IPS-20b (cell line): ENCODE data around the gene GALK1.
"Not testable (repeated sequence)": the region's sequence is repeated elsewhere in the genome, so short reads cannot be mapped to it uniquely, and the experiment has no call there.

Experiments used
- H3K27ac ChIP-seq: one replicate; pipeline ENCODE4 v1.5.1; 2013; ENCODE audit warnings: low read length
- H3K27me3 ChIP-seq: 2 replicates; pipeline ENCODE4 v1.6.1; 2013; ENCODE audit warnings: mild to moderate bottlenecking, low read length, inconsistent platforms; ENCODE audit not compliant: insufficient read depth
- H3K36me3 ChIP-seq: 2 replicates; pipeline ENCODE4 v1.6.1; 2013; ENCODE audit warnings: low read depth, mild to moderate bottlenecking, inconsistent platforms, low read length, moderate library complexity; ENCODE audit not compliant: insufficient read depth
- H3K4me1 ChIP-seq: 2 replicates; pipeline ENCODE4 v1.6.1; 2013; ENCODE audit warnings: mild to moderate bottlenecking, control low read depth, inconsistent platforms, low read length, moderate library complexity; ENCODE audit not compliant: insufficient read depth
- H3K4me3 ChIP-seq: 2 replicates; pipeline ENCODE4 v1.5.1; 2013; ENCODE audit warnings: mild to moderate bottlenecking, low read length, inconsistent platforms
- H3K9ac ChIP-seq: 2 replicates; pipeline ENCODE4 v1.6.1; 2013; ENCODE audit warnings: low read depth, mild to moderate bottlenecking, inconsistent platforms, low read length, moderate library complexity
- H3K9me3 ChIP-seq: 2 replicates; pipeline ENCODE4 v1.6.1; 2013; ENCODE audit warnings: mild to moderate bottlenecking, low read depth, low read length, inconsistent platforms; ENCODE audit not compliant: insufficient read depth

GALK1 gene

DNA sequence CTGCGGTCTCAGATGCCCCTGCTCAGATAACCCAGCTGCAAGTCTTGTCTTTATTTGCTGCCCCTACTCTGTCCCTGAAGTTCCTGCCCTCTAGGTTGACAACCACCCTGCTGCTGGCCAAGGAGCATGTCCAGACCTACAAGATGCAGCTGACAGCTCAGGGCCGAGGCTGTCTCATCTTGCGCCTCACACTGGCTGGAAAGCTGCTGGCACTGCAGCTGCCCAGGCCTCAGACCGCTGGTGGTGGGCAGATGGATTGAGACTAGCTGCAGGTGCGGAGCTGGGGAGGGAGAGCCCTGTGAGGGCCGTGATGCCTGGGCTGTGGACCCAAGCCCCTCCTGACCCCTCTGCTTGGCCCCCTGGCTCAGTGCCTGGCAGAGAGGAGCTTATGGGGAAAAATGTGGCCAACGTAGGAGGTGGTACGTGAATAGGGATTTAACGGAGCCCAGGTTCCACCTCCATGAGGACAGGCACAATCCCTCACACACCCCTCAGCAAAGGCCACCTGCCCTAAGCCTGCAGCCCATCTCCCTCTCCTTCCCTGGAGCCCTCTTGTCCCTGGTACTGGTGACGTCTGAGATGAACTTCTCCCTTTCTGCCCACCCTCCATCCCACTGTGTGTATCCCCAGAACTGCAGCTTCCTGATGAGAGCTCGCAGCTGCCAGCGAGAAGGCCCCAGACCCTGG lies 8.3 kb upstream of the GALK1 start:
- peaks cover 23% of the 10 kb centered on the region for H3K36me3 ChIP-seq
- no peaks in the 10 kb centered on the region for H3K4me1 ChIP-seq
- no peak overlapping the region for H3K9ac ChIP-seq
- no peak overlapping the region for H3K27ac ChIP-seq
- no peak overlapping the region for H3K4me3 ChIP-seq
- no peaks in the 10 kb centered on the region for H3K27me3 ChIP-seq
- no peaks in the 10 kb centered on the region for H3K9me3 ChIP-seq

DNA sequence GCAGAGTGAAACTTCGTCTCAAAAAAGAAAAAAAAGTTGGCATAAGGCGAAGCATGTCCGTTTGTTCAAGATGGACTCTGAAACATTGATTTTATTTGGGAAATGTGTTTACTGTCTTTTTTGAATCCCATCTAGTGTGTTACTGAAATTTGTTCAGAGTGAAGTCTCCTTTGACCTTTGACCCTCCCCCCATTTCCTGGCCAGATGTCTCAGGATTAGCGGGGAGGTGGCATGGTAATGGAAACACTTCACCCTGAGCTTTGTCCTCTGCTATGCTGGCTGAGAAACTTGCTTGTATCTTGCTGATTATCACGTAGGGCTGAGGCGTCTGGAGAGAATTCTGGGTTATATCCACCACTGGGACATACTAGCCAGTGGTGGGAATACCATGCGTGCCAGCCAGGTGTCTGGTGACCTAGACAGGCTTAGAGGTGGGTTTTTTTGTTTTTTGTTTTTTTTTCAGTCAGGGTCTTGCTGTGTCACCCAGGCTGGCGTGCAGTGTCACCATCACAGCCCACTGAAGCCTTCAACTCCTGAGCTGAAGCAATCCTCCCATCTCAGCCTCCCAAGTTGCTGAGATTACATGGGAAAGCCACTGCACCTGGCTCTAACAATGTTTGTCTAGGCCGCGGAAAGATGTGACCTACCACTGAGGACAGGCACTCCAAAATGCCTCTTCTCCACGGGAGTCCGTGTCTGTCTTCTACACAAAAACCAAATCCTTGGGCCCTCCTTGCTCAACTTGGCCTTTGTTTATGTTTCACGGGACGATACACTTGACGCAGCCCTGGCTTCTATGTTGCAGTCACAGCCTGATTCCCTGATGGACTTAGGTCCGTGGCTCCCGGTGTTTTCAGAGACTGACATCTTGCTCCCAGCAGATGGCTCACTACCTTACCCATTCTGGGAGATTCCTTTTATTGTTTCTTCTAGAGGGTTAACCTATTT lies 6.6 kb upstream of the GALK1 start:
- Histone ChIP-seq H3K36me3 (peaks cover 6% of the 10 kb centered on the region), H3K27me3 (no peaks in the 10 kb centered on the region), H3K9ac (no peak overlapping the region), H3K27ac (no peak overlapping the region), H3K9me3 (no peaks in the 10 kb centered on the region), H3K4me1 (no peaks in the 10 kb centered on the region), H3K4me3 (no peak overlapping the region)

DNA sequence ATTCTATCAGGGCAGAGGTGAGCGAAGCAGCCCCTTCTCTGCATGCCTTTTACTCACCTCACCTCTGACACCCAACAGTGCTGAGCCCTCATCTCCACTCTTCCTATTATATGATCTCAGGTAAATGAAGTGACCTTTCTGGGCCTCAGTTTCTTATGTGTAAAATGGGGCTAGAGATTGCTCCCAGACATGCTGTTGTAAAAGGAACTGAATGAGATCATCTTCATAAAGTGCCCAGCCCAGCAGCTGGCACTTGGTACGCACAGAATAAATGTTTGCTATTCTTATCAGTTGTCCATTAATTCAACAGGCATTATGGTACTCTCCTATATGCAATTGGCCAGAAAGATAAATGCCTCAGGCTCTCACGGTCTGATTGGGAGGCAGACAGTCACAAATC lies 4.5 kb upstream of the GALK1 start:
- H3K4me3 ChIP-seq = no peak overlapping the region
- no peaks in the 10 kb centered on the region for H3K9me3 ChIP-seq
- H3K9ac ChIP-seq = no peak overlapping the region
- H3K27ac ChIP-seq = no peak overlapping the region
- H3K36me3 ChIP-seq = no peaks in the 10 kb centered on the region
- no peaks in the 10 kb centered on the region for H3K4me1 ChIP-seq
- no peaks in the 10 kb centered on the region for H3K27me3 ChIP-seq

DNA sequence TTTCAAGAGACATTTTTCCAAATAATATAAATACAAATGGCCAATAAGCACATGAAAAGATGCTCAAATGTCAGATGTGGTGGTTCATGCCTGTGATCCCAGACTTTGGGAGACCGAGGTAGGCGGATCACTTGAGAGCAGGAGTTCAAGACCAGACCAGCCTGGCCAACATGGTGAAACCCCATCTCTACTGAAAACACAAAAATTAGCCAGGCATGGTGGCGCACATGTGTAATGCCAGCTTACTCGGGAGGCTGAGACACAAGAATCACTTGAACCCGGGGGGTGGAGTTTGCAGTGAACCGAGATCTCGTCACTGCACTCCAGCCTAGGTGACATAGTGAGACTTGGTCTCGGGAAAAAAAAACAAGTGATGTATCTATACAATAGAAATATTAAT lies 2.9 kb upstream of the GALK1 start:
- H3K36me3 ChIP-seq = no peaks in the 10 kb centered on the region
- H3K9me3 ChIP-seq = no peaks in the 10 kb centered on the region
- H3K4me1 ChIP-seq = peaks cover 6% of the 10 kb centered on the region; the same call in 1 of the 2 replicates
- no peak overlapping the region for H3K9ac ChIP-seq
- peaks cover 5% of the 10 kb centered on the region; the same call in 1 of the 2 replicates for H3K27me3 ChIP-seq
- H3K27ac ChIP-seq = no peak overlapping the region
- no peak overlapping the region for H3K4me3 ChIP-seq

DNA sequence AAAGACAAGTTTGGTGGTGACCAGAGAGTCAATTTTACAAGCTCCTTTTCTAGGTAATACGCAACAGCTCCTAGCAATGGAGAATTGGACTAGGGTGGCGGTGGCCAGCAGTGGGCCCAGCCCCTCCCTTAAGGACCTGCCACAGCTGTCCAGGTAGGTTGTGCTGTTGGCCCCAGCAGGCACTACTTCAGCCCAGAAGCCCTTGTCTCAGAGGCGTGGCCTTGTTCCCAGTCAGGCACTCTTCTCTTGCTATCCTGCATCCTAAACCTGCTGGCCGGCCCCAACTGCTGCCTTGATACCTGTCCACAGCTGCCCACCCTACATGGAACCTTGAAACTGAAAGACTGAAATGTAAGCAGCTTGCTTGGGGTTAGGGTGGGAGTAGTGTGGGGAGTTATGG lies 989 bp upstream of the GALK1 start:
- H3K4me1 ChIP-seq = peaks cover 6% of the 10 kb centered on the region; the same call in 1 of the 2 replicates
- H3K27me3 ChIP-seq = peaks cover 5% of the 10 kb centered on the region; the same call in 1 of the 2 replicates
- H3K9ac ChIP-seq = no peak overlapping the region
- H3K36me3 ChIP-seq = no peaks in the 10 kb centered on the region
- no peak overlapping the region for H3K27ac ChIP-seq
- H3K4me3 ChIP-seq = no peak overlapping the region
- no peaks in the 10 kb centered on the region for H3K9me3 ChIP-seq

DNA sequence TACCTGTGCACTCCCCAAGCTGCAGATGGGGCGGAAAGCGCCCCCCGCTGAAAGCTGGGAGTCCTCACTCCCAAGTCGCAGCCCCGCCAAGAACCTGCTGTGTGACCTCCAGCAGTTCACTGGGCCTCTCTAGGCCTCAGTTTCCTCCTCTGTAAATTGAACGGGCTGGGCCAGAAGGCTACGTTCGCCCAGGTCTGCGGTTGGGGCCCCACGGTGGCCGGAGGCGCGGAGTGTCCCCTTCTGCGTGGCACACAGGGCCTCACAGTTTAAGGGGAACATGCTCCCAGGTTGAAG lies 628 bp downstream of the GALK1 start:
- Histone ChIP-seq H3K4me3 (peak overlapping the region; percentile 70), H3K4me1 (peaks cover 6% of the 10 kb centered on the region; the same call in 1 of the 2 replicates), H3K36me3 (no peaks in the 10 kb centered on the region), H3K9ac (peak overlapping the region; percentile 67; the same call in 1 of the 2 replicates), H3K9me3 (no peaks in the 10 kb centered on the region), H3K27me3 (peaks cover 5% of the 10 kb centered on the region; the same call in 1 of the 2 replicates), H3K27ac (no peak overlapping the region)

DNA sequence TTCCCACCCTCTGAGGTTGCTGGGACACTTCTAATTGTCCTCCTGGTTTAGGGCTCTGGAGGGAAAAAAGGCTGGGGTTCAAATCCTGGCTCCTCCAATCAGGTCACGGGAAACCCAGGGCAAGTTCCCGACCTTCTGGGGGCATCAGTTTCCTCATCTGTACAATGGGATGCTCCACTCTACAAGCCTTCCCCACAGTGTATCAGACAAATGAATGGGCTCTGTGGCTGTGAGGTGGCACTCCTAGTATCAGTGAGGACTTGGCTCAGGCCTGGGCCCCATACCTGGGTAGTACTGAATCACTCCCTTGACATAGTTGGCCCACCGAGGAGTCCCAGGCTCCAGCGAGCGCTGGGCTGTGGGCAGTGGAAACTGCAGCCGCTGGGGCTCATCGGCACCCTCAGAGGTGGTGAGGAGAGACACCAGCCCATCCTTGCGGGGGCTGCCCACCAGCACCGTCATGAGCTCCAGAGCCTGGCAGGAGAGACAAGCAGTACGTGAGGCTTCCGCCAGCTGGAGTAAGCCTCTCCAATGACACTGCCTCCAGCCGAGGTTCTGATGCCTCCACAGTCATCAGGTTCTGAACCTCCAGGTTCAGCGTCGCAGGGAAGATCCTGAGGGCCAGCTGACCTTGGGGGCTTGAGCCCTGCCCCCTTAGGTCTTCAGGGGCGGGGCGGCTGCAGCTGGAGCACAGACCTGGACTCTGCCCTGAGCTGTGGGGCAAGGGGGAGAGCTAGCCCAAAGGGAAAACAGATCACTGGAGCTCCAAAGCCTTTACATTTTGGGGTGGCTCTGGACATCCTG lies 1.2 kb downstream of the GALK1 start:
- Histone ChIP-seq H3K4me3 (peak overlapping the region; percentile 70), H3K9ac (peak overlapping the region; percentile 67; the same call in 1 of the 2 replicates), H3K36me3 (no peaks in the 10 kb centered on the region), H3K27me3 (peaks cover 5% of the 10 kb centered on the region; the same call in 1 of the 2 replicates), H3K27ac (no peak overlapping the region), H3K4me1 (peaks cover 6% of the 10 kb centered on the region; the same call in 1 of the 2 replicates), H3K9me3 (no peaks in the 10 kb centered on the region)

DNA sequence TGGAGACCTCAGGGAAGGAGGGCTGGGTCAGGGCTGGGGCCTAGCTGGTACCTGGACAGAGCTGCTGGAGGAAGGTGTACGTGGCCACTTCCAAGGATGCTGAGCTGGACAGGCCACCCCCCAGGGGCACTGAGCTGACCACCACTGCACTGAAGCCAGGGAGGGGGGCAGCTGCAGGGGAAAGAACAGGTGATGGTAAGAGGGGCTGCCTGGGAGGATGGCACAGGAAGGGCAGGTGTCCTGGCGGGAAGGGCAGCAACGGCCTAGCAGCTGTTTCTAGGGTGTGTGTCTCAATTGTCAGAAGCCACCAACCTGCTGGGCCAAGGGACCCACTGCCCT lies 1.8 kb downstream of the GALK1 start:
- H3K4me1 ChIP-seq = peaks cover 6% of the 10 kb centered on the region; the same call in 1 of the 2 replicates
- no peaks in the 10 kb centered on the region for H3K9me3 ChIP-seq
- no peak overlapping the region for H3K27ac ChIP-seq
- H3K9ac ChIP-seq = no peak overlapping the region
- peaks cover 5% of the 10 kb centered on the region; the same call in 1 of the 2 replicates for H3K27me3 ChIP-seq
- no peak overlapping the region for H3K4me3 ChIP-seq
- no peaks in the 10 kb centered on the region for H3K36me3 ChIP-seq

DNA sequence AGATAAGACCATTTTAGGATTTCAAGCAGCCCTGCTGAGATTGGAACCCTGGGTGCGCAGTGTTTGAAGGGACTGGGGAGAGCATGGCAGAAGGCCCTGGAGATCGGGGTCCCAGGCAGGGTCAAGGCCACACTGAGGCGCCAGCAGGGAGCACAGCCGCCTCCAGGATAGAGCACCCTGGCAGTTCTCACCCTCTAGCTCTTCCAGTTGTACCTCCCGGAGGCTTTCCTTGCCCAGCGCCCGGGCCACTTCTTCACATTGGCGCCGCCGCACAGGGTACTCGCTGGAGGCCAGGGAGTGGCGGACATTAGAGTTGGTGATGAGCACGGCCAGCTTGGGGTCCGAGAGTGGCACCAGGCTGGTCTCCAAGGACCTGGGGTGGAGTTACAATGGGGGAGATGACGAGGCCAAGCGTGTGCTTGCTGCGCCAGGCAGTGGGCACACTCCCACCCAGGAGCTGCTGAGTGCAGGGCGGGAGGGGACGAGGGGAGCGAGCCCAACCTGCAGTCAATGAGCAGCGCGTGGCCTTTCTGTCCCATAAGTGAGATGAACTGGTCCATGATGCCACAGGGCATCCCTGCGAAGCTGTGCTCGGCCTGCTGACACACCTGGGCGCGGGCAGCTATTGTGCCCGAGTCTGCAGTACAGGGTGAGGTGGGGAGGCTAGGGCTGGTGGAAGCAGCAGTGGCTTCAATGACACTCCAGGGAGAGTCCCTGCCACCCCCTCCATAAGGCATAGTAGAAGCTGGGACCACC lies 2.3 kb downstream of the GALK1 start:
- no peak overlapping the region for H3K4me3 ChIP-seq
- no peak overlapping the region for H3K27ac ChIP-seq
- H3K4me1 ChIP-seq = peaks cover 6% of the 10 kb centered on the region; the same call in 1 of the 2 replicates
- H3K9me3 ChIP-seq = no peaks in the 10 kb centered on the region
- no peaks in the 10 kb centered on the region for H3K36me3 ChIP-seq
- peaks cover 5% of the 10 kb centered on the region; the same call in 1 of the 2 replicates for H3K27me3 ChIP-seq
- H3K9ac ChIP-seq = no peak overlapping the region

DNA sequence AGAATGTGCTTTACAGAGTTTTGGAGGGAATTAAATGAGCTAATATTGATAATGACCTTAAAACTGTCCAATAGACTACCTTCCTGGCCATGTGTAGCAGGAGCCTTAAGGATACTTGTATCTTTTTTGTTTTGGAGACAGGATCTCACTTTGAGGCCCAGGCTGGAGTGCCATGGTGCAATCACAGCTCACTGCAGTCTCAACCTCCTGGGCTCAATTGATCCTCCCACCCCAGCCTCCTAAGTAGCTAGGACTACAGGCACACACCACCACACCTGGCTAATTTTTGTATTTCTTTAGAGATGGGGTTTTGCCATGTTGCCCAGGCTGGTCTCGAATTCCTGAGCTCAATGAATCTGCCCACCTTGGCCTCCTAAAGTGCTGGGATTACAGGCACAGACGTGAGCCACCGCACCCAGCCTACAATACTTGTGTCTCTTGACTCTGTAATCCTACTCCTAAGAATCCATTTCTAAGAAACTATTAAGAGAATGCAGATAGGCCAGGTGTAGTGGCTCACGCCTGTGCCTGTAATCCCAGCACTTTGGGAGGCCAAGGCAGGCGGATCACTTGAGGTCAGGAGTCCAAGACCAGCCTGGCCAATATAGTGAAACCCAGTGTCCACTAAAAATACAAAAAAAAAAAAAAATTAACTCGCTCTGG lies 4.9 kb downstream of the GALK1 start:
- not testable (repeated sequence) for H3K27me3 ChIP-seq, H3K9me3 ChIP-seq, H3K4me1 ChIP-seq, H3K4me3 ChIP-seq, H3K9ac ChIP-seq, H3K27ac ChIP-seq, H3K36me3 ChIP-seq
